H9 (cell line): ENCODE measurements around the gene ARHGEF16. TPM values are rescaled to one million over a fixed set of nuclear protein-coding genes. Genes with fewer than 3 reads are reported as not detected.

Experiments
- DNase-seq: peaks from one replicate; pipeline ENCODE4 v3.0.0-alpha.2; 2017
- H2AFZ ChIP-seq: one replicate; pipeline ENCODE4 v1.6.1; 2013; ENCODE audit warnings: mild to moderate bottlenecking, low read length, control low read depth, moderate library complexity
- H2AK5ac ChIP-seq: 2 replicates; pipeline ENCODE4 v1.6.1; 2013; ENCODE audit warnings: low read length, control low read depth, mixed read lengths; ENCODE audit not compliant: insufficient read length
- H2BK120ac ChIP-seq: one replicate; pipeline ENCODE4 v1.6.1; 2013; ENCODE audit warnings: low read depth, mild to moderate bottlenecking, low read length, control low read depth, inconsistent platforms; ENCODE audit not compliant: poor library complexity, severe bottlenecking
- H2BK12ac ChIP-seq: 2 replicates; pipeline ENCODE4 v1.6.1; 2013; ENCODE audit warnings: low read length, control low read depth, mixed read lengths, low read depth; ENCODE audit not compliant: insufficient read length
- H2BK15ac ChIP-seq: 2 replicates; pipeline ENCODE4 v1.6.1; 2013; ENCODE audit warnings: low read depth, low read length, control low read depth
- H2BK20ac ChIP-seq: one replicate; pipeline ENCODE4 v1.6.1; 2013; ENCODE audit warnings: low read depth, mild to moderate bottlenecking, low read length, control low read depth, inconsistent platforms; ENCODE audit not compliant: poor library complexity, severe bottlenecking
- H2BK5ac ChIP-seq: 2 replicates; pipeline ENCODE4 v1.6.1; 2013; ENCODE audit warnings: low read length, control low read depth, mixed read lengths; ENCODE audit not compliant: insufficient read length
- H3K14ac ChIP-seq: 2 replicates; pipeline ENCODE4 v1.6.1; 2013; ENCODE audit warnings: low read length, control low read depth; ENCODE audit not compliant: insufficient read depth
- H3K18ac ChIP-seq: 2 replicates; pipeline ENCODE4 v1.6.1; 2013; ENCODE audit warnings: low read depth, mild to moderate bottlenecking, mixed read lengths, low read length, control low read depth; ENCODE audit not compliant: insufficient read length
- H3K23ac ChIP-seq: 2 replicates; pipeline ENCODE4 v1.6.1; 2013; ENCODE audit warnings: low read length, control low read depth, mixed read lengths, low read depth; ENCODE audit not compliant: insufficient read length
- H3K23me2 ChIP-seq: 2 replicates; pipeline ENCODE4 v1.6.1; 2013; ENCODE audit warnings: low read depth, mild to moderate bottlenecking, mixed read lengths, low read length, control low read depth; ENCODE audit not compliant: insufficient read length, poor library complexity, severe bottlenecking
- H3K27ac ChIP-seq: 2 replicates; pipeline ENCODE4 v1.5.1; 2013; ENCODE audit warnings: low read length, control low read depth, mixed read lengths, low read depth; ENCODE audit not compliant: insufficient read length
- H3K27me3 ChIP-seq: 2 replicates; pipeline ENCODE4 v1.6.1; 2013; ENCODE audit warnings: low read length, control low read depth, inconsistent platforms; ENCODE audit not compliant: insufficient read depth
- H3K4ac ChIP-seq: 2 replicates; pipeline ENCODE4 v1.6.1; 2013; ENCODE audit warnings: low read depth, mild to moderate bottlenecking, control low read depth, inconsistent platforms, low read length, moderate library complexity
- H3K4me1 ChIP-seq: 2 replicates; pipeline ENCODE4 v1.6.1; 2013; ENCODE audit warnings: low read length, control low read depth, inconsistent platforms; ENCODE audit not compliant: insufficient read depth
- H3K4me2 ChIP-seq: 2 replicates; pipeline ENCODE4 v1.6.1; 2013; ENCODE audit warnings: low read length, control low read depth, mixed read lengths; ENCODE audit not compliant: insufficient read length, insufficient read depth
- H3K56ac ChIP-seq: 2 replicates; pipeline ENCODE4 v1.6.1; 2013; ENCODE audit warnings: low read depth, mild to moderate bottlenecking, mixed read lengths, low read length, control low read depth; ENCODE audit not compliant: insufficient read length
- H3K79me1 ChIP-seq: 2 replicates; pipeline ENCODE4 v1.6.1; 2013; ENCODE audit warnings: low read depth, mild to moderate bottlenecking, moderate library complexity, low read length, control low read depth, inconsistent platforms; ENCODE audit not compliant: insufficient read depth, poor library complexity, severe bottlenecking
- H3K79me2 ChIP-seq: 2 replicates; pipeline ENCODE4 v1.6.1; 2013; ENCODE audit warnings: low read length, control low read depth, inconsistent platforms; ENCODE audit not compliant: insufficient read depth
- H3K9ac ChIP-seq: 2 replicates; pipeline ENCODE4 v1.6.1; 2013; ENCODE audit warnings: low read length, control low read depth, mixed read lengths; ENCODE audit not compliant: insufficient read length; ENCODE audit errors: extremely low read depth
- H3K9me3 ChIP-seq: one replicate; pipeline ENCODE4 v1.6.1; 2013; ENCODE audit warnings: low read depth, low read length, inconsistent platforms; ENCODE audit not compliant: control insufficient read depth
- H3T11ph ChIP-seq: one replicate; pipeline ENCODE4 v1.6.1; 2013; ENCODE audit warnings: mild to moderate bottlenecking, low read length, control low read depth, inconsistent platforms
- H4K20me1 ChIP-seq: one replicate; pipeline ENCODE4 v1.6.1; 2013; ENCODE audit not compliant: control insufficient read depth, insufficient read length, insufficient read depth
- H4K5ac ChIP-seq: 2 replicates; pipeline ENCODE4 v1.6.1; 2013; ENCODE audit warnings: low read depth, mild to moderate bottlenecking, mixed read lengths, low read length, control low read depth; ENCODE audit not compliant: insufficient read length
- H4K8ac ChIP-seq: replicated peaks from 2 replicates; pipeline ENCODE4 v1.6.1; 2013; ENCODE audit warnings: low read length, control low read depth, mixed read lengths, low read depth; ENCODE audit not compliant: insufficient read length
- H4K91ac ChIP-seq: 2 replicates; pipeline ENCODE4 v1.6.1; 2013; ENCODE audit warnings: low read depth, mild to moderate bottlenecking, moderate library complexity, mixed read lengths, low read length, control low read depth; ENCODE audit not compliant: insufficient read length
- H3K27ac Mint-ChIP-seq, 3 experiments: 2 replicates in 2 of 3; 3 replicates in 1 of 3; pipeline ENCODE4 v1.8.0; 2020 to 2021; ENCODE audit warnings: mixed read lengths in 3 of 3, mild to moderate bottlenecking in 1 of 3, moderate library complexity in 1 of 3
- H3K27me3 Mint-ChIP-seq: 2 replicates; pipeline ENCODE4 v1.8.0; 2021; ENCODE audit warnings: low read depth, mild to moderate bottlenecking, moderate library complexity, mixed read lengths
- H3K36me3 Mint-ChIP-seq, 3 experiments: 2 replicates in 2 of 3; 3 replicates in 1 of 3; pipeline ENCODE4 v1.8.0; 2020 to 2021; ENCODE audit warnings: low read depth in 3 of 3, mixed read lengths in 3 of 3; ENCODE audit not compliant: insufficient read depth in 1 of 3
- H3K4me1 Mint-ChIP-seq, 2 experiments: 2 replicates each; pipeline ENCODE4 v1.8.0; 2020; ENCODE audit warnings: mixed read lengths in 2 of 2
- H3K4me3 Mint-ChIP-seq, 2 experiments: 2 replicates in 1 of 2; 3 replicates in 1 of 2; pipeline ENCODE4 v1.8.0; 2020 to 2021; ENCODE audit warnings: mild to moderate bottlenecking in 2 of 2, mixed read lengths in 2 of 2, moderate library complexity in 1 of 2
- H3K9me3 Mint-ChIP-seq, 2 experiments: 2 replicates in 1 of 2; 3 replicates in 1 of 2; pipeline ENCODE4 v1.8.0; 2020; ENCODE audit warnings: mild to moderate bottlenecking in 2 of 2, mixed read lengths in 2 of 2, moderate library complexity in 1 of 2
- WGBS: extraction: QIAGEN DNeasy Blood & Tissue Kit; methylation state at CpG from one replicate; pipeline ENCODE4 v1.1.7; 2013; ENCODE audit warnings: missing lambda C conversion rate, low lambda C conversion rate, mixed read lengths; ENCODE audit not compliant: insufficient read length; ENCODE audit errors: extremely low coverage; 5-methylcytosine and 5-hydroxymethylcytosine counted together
- total RNA-seq: library from RNA; stranded (reverse); gene quantifications from 2 replicates; pipeline ENCODE4 v1.2.1, GENCODE V29; 2021
- TF ChIP-seq, protein P1 (sequence below): fragments of 200-600 bp; sonication (generic); conservative IDR thresholded peaks from 3 replicates; pipeline ENCODE4 v1.8.0; 2021; ENCODE audit warnings: antibody characterized with exemption, mild to moderate bottlenecking

Gene ARHGEF16
- total RNA-seq, 1 experiment from 2014 or later: 48.5 TPM

DNA sequence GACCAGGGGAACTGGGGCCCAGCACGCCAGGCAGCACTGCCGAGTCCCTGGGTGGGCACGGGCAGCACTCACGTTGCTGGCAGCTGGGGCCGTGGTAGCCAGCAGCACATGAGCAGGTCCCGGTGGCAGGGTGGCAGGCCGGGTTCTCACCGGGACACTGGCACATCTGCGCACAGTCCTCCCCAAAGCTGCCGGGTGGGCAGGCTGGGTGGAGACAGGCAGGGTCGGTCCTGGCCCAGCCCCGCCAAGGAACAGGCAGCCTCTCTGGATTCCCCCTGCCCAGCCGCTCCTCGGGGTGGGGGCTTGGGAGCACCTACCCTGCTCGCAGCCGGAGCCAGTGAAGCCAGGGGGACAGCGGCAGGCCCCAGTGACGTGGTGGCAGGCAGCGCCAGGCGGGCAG, 42.5 kb downstream of the ARHGEF16 start:
- TF ChIP-seq, protein P1, sequence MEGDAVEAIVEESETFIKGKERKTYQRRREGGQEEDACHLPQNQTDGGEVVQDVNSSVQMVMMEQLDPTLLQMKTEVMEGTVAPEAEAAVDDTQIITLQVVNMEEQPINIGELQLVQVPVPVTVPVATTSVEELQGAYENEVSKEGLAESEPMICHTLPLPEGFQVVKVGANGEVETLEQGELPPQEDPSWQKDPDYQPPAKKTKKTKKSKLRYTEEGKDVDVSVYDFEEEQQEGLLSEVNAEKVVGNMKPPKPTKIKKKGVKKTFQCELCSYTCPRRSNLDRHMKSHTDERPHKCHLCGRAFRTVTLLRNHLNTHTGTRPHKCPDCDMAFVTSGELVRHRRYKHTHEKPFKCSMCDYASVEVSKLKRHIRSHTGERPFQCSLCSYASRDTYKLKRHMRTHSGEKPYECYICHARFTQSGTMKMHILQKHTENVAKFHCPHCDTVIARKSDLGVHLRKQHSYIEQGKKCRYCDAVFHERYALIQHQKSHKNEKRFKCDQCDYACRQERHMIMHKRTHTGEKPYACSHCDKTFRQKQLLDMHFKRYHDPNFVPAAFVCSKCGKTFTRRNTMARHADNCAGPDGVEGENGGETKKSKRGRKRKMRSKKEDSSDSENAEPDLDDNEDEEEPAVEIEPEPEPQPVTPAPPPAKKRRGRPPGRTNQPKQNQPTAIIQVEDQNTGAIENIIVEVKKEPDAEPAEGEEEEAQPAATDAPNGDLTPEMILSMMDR: no peak
- no peak overlapping the region for H3K27ac ChIP-seq
- no peak overlapping the region for H4K8ac ChIP-seq
- H2AFZ ChIP-seq: no peak overlapping the region
- H3K9ac ChIP-seq: no peak overlapping the region
- no peaks in the 10 kb centered on the region for H3K79me1 ChIP-seq
- Mint-ChIP-seq H3K4me3 (no peak overlapping the region), H3K36me3 (no peaks in the 10 kb centered on the region; a peak in 1 of 7 replicates), H3K9me3 (no peaks in the 10 kb centered on the region), H3K27me3 (no peaks in the 10 kb centered on the region), H3K4me1 (0 out of 4 replicates have a peak, but pooled peaks cover 0 to under 1% of the 10 kb centered on the region in 2 experiments), H3K27ac (no peak overlapping the region)
- H3T11ph ChIP-seq: no peak overlapping the region
- H4K5ac ChIP-seq: no peak overlapping the region
- no peaks in the 10 kb centered on the region for H4K20me1 ChIP-seq
- no peaks in the 10 kb centered on the region for H3K9me3 ChIP-seq
- no peak overlapping the region for H2BK15ac ChIP-seq
- no peak overlapping the region for H2BK5ac ChIP-seq
- no CpG with 5 or more reads among the region's 20 CpGs for WGBS
- DNase-seq: no peak
- no peak overlapping the region for H2AK5ac ChIP-seq
- no peak overlapping the region for H3K4me2 ChIP-seq
- no peaks in the 10 kb centered on the region for H3K23me2 ChIP-seq
- no peaks in the 10 kb centered on the region for H3K4me1 ChIP-seq
- H3K4ac ChIP-seq: no peak overlapping the region
- no peak overlapping the region for H3K23ac ChIP-seq
- no peak overlapping the region for H3K18ac ChIP-seq
- H2BK20ac ChIP-seq: no peak overlapping the region
- no peak overlapping the region for H2BK120ac ChIP-seq
- H4K91ac ChIP-seq: no peak overlapping the region
- no peaks in the 10 kb centered on the region for H3K27me3 ChIP-seq
- H3K56ac ChIP-seq: no peak overlapping the region
- no peak overlapping the region for H2BK12ac ChIP-seq
- no peaks in the 10 kb centered on the region for H3K79me2 ChIP-seq
- H3K14ac ChIP-seq: no peak overlapping the region
